Right lobe of liver (tissue), 4 donors: ENCODE measurements around the gene LRPAP1.
"Not testable (repeated sequence)": the region's sequence is repeated elsewhere in the genome, so short reads cannot be mapped to it uniquely, and the experiment has no call there.

Experiments used
- CTCF ChIP-seq, 4 donors: fragments of 200-600 bp in 3 of 4; fragments of 450-650 bp in 1 of 4; IDR thresholded peaks; one replicate each; pipeline versions ENCODE4 v1.5.1 to v1.8.0; 2016 to 2022; ENCODE audit warnings: antibody characterized with exemption in 4 of 4, mild to moderate bottlenecking in 2 of 4
- POLR2A ChIP-seq: fragments of 450-650 bp; IDR thresholded peaks from one replicate; pipeline ENCODE4 v1.6.1; 2017; ENCODE audit warnings: antibody characterized with exemption, mild to moderate bottlenecking
- donor health status: DM: no; HTN: no; CAD: no.
- donor health status: DM: no; HTN: no; CAD: no.
- donor health status: DM: no; HTN: yes; CAD: no.

- not testable (repeated sequence) for TF ChIP-seq CTCF (IDR thresholded peaks at IDR 0.05); POLR2A
Observed at GRCh38 chr4:3550792-3551325, 18.6 kb upstream of the LRPAP1 start.
